Measurements from ENCODE around the gene KAZN.

KAZN gene

DNA sequence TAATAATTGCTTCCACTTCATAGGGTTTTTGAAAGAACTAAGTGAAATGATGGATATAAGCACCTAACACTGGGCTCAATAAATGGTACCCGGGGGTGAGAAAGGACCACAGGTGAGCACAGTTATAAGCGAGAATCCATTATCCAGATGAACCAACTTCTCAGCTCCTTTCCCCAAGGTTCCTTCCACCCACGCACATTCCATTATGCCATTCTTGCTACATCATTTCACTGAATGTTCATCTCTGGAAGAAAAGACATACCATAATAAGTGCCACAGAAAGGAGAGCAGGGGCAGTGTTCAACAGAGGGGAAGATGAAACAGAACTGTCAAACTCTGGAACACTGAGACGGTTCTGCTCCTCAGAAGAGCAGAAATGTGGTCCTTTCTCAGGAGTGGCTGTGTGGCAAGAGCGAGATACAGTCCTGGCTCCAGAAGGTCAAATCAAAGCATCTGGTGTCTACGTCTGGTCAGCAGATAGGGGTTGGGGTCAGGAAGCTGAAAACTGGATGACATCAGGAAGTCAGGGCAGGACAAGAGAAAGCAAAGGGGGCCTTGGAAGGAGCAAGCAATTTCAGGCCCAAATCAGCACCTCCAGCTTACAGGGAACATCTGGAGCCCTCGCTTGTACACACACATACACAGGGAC, 299.6 kb downstream of the KAZN start:
- in situ Hi-C loops (cut with MboI; ENCODE audit: low sequenced_read_pairs), result no loop called here

DNA sequence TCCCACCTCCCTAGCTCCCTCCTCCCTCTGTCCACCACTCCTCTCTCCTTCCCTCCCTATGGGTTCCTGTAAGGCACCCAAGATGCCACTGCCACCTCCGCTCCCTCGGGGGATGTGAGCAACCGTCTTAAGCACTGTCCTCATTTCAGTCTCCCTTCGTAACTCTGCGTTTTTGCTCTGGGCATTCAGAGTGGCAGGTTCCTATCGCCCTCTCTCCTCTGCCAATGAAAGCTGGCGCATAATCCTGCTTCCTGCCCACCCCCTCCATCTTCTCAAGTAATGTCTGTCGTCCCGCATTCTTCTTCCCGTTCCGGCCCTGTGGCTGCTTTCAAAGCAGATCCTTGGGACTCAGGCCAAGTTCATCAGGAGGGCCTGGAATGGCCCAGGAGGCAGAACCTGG, 301.2 kb downstream of the KAZN start:
- in situ Hi-C loops (cut with MboI; ENCODE audit: low sequenced_read_pairs), result no loop called here

DNA sequence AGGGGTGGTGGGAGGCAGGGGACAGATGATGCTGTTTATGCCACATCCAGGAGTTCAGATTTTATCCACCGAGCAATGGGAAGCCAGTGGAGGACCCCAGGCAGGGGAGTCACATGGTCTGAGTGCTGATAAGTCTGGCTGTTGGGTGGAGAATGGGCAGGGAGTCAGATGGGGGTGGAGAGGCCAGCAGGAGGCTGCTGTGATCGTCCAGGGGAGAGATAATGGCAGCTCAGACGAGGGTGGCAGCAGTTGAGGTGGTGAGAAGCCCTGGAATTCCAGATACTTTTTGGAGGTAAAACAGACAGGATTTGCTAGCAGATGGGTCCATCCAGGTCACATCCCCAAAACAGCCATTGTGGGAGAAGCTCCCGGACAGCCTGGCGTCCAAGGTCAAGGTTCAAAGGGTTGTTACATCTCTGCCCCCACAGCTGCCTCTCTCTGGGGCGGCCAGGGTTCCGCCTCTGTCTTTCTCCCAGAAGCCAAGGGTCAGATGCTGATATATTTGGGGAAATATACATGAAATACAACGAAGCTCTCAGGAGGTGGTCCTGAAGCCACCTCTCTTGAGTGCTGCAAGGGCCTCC, 303.0 kb downstream of the KAZN start:
- in situ Hi-C loops (cut with MboI; ENCODE audit: low sequenced_read_pairs), result no loop called here

DNA sequence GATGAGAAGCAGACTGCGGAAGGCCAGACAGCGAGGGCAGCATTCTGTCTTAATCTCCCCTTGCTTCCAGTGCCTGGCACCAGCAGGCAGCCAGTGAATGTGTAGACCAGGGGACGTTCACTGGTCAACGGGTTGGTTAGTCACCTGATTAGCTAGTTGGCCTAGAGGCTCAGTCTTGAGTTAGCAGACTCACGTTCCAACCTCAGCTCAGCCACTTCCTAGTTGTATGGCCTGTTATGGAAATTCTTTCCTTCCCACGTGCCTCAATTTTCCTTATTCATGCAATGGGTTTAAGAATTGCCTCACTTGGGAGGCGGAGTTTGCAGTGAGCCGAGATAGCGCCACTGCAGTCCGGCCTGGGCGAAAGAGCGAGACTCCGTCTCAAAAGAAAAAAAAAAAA, 305.4 kb downstream of the KAZN start:
- in situ Hi-C loops (cut with MboI; ENCODE audit: low sequenced_read_pairs), result no loop called here

DNA sequence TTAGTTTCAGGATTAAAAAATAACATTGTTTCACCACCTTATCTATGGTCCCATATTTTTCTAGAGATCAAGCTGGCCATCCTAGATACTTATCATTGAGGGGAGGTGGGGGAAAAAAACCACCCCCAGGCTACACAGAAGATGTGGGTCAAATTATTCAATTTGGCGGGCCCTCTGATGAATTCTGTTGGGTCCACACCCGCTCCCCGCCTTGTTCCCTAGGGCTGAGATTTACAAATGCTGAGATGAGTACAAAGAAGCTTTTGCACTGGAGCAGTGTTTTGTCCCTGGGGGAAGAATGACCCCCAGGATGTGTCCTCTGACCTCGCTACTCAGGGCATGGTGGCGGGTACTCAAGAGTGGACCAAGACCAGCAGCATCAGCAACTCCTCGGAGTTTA, 308.2 kb downstream of the KAZN start:
- in situ Hi-C loops (cut with MboI; ENCODE audit: low sequenced_read_pairs), result no loop called here

DNA sequence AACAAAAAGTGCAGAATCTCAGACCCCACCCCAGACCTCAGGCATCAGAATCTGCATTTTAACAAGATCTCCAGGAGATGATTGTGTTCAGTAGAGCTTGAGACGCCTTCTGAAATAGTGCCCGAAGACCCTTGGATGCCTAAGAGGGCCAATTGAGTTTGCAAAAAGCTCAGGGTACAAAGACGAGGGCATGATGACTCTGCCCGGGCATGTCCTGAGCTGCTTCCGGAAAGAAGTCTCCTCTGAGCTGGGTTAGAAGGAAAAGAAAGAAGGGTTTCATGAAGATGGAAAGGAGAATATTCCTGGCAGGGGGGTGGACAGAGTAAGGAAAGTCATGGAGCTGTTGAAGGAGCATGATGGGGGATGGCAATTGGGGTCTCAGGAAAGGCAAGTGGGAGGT, 308.9 kb downstream of the KAZN start:
- in situ Hi-C loops (cut with MboI; ENCODE audit: low sequenced_read_pairs), result no loop called here

DNA sequence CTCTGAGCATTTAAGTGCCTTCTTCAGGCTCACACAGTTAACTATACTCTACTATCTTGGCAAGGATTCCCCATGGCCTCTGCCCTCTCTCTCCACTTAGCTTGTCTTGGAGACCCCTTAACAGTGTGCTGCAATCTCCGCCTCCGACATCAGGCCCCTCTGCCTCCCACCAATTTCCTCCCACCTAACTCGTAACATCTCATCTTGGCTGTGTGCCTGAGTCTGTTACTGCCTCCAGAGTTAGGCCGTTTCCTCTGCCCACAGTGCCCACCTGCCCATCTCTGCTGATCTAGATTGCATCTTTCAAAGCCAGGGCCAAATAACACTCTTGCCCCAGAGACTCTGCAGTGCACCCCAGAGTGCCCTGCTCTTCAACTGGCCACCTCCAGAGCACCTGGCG, 310.8 kb downstream of the KAZN start:
- in situ Hi-C loops (cut with MboI; ENCODE audit: low sequenced_read_pairs), result no loop called here

DNA sequence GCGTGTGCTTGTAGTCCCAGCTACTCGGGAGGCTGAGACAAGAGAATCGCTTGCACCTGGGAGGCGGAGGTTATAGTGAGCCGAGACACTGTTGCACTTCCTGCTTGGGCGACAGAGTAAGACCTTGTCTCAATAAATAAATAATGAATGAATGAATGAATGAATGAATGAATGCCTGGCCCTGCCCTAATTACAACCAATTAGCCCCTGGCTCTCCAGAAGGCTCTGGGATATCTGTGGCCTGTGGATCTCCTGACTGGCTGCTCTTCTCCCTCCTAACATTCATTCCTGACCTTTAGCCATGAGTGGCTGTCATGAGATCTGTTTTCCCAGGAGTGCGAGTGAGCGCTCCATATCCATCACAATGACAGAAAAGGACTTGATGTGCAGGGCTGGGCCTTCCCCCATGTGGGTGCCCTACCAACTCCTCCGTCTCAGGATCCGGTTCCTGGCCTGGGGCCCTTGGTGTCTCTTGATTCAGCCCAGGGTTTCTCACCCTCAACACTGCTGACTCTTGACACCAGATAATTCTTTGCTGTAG, 311.5 kb downstream of the KAZN start:
- in situ Hi-C loops (cut with MboI; ENCODE audit: low sequenced_read_pairs), result no loop called here

DNA sequence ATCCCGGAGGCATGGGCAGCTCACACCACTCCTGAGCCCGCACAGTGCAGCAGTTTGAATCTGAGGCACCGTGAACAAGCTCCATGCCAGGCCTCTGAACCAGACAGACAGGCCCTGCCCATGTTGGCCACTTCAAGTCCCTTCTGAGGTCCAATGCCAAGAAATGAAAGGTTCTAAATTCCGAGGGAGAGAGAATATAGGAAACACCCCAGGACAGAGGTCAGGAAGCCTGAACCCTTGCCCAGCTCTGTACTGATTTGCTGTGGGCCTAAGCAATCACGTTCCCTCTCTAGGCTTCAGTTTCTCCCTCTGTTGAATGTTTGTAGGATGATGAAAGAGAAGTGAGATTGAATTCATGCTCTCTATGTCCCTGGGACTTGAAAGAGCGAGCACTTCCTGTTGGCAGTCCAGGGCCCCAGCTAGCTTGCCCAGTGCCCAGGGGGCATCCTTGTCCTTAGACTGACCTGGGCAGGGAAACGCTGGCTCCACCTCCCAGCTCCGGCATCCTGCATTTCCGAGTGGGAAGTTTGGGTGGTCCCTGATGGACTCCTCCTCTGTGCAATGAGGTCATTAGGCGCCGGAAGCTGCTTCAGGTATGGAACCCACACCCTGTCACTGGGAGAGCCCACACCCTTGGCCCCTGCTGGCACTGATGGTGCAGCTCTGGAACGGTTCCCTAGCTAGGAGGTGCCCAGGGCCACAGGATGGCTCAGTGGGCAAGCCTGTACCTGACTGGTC, 312.7 kb downstream of the KAZN start:
- in situ Hi-C loops (cut with MboI; ENCODE audit: low sequenced_read_pairs), result no loop called here

DNA sequence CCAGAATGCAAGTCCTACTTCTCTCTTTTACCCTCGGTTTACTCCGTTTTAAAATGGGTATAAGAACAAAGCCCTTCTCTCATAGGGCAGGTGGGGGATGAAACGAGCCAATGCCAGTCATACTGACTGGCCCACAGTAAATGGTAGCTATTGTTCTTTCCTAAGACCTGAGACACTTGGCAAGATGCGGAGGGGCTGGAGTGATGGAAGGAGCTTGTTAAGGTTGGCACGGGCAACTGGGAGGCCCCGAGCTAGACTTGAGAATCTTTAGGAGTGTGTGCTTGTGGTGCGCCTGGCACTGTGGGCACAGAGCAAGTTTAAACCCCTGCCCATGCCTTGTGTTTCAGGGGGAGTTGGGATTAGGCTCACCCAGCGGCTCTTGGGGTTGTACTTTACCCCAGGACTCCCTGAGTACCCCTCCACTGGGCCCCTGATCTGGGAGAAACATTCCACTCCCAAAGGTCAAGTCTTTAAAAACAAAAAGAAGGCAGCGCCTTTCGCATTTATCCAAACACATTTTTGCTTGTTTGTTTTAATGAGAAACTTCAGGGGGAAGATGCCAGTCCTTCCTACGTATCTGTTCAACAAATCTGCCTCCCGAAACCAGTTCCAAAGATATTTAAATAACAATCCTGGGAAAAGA, 314.5 kb downstream of the KAZN start:
- in situ Hi-C loops (cut with MboI; ENCODE audit: low sequenced_read_pairs), result no loop called here

DNA sequence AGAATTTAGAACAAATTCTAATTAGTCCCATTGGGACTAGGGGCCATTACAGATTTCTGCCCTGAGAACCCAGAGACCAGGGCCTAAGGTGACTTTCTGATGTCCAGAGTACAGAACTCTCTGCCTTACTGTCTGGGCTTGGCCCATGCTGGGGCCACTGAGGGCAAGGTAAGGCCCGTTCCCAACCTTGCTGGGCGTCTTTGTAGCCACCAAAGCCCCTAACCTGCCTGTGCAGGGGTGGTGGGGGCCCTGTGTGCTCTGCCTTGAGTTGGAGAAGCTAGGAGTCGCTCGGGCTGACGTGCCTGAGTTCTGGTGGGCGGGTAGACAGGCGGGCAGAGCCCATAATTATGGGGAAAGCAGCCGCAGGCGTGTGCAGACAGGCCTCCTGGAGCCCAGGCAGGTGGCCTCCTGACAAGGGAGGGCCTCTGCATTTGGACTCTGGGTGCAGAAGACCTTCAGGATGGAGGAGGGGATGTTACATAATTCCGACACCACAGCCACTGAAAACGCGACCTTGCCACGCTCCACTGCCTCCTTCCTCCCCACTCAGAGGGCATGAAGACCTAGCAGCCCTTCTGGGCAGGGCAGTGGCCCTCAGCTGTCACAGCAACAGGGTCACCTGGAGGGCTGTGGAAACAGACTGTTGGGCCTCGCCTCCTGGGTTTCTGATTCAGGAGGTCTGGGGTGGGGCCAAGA, 315.1 kb downstream of the KAZN start:
- in situ Hi-C loops (cut with MboI; ENCODE audit: low sequenced_read_pairs), result no loop called here

DNA sequence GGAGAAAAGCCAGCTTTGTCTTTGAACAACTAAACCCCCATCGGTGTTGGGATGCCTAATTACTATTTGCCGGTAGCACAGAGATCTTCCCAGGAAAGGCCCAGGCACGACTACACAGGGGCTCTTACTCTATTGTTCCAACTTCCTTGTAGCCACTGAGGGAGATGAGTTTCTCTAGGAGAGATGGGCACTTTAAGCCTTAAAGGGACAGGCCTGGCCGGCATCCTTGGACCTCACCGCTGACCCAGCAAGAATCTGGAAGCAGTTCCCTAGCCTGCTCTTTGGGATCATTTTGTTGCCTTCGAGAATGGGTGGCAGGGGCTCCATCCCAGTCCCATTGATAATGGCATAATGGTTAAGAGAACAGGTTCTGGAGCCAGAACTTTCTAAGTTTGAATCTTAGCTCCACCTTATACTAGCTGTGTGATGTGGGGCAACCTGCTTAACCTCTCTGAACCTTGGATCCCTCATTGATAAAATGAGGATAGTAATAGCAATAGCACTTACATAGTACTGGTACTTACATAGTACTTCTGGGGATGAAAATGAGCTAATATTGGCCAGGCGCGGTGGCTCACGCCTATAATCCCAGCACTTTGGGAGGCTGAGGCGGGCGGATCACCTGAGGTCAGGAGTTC, 316.0 kb downstream of the KAZN start:
- in situ Hi-C loops (cut with MboI; ENCODE audit: low sequenced_read_pairs), result no loop called here

DNA sequence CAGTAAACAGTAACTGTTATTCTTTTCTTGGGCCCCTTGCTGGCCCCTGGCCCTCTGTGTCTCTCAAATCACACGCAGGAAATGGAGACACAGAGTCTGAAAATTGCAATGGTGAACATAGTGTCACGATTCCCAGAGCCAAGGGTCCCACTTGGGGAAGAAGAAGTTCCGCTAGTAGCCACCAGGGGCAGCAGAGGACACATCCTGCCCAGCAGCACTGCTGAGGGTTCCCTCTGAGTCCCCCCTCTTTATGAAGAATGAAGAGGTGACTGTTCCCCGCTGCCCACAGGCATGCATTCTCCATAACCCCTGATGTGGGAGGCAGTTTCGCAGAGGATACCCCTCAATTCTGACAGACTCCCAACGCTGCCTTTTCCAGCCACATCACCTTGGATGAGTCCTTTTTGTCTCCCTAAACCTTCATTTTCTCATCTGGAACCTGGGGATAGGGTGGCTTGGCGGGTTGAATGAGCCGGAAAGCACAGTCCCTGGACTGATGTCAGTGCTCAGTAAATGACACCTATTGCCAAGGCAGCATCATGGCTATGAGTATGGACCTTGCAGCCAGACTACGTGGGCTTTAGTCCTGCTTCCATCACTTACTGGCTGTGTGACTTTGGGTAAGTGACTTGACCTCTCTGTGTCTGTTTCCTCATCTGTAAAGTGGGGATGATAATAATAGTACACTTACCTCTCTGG, 317.0 kb downstream of the KAZN start:
- in situ Hi-C loops (cut with MboI; ENCODE audit: low sequenced_read_pairs), result no loop called here

DNA sequence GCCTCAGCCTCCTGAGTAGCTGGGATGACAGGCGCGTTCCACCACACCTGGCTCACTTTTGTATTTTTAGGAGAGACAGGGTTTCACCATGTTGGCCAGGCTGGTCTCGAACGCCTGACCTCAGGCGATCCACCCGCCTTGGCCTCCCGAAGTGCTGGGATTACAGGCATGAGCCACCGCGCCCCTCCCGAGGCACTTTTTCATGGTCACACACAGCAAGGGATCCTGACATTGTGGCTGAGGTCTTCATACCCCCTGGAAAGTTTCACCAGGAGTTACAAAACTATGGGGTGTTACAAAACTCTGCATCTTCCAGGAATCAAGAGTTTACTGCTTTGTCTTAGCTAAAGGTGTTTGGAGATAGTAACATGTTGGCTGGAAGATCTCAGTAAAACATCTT, 320.8 kb downstream of the KAZN start:
- in situ Hi-C loops (cut with MboI; ENCODE audit: low sequenced_read_pairs), result no loop called here

DNA sequence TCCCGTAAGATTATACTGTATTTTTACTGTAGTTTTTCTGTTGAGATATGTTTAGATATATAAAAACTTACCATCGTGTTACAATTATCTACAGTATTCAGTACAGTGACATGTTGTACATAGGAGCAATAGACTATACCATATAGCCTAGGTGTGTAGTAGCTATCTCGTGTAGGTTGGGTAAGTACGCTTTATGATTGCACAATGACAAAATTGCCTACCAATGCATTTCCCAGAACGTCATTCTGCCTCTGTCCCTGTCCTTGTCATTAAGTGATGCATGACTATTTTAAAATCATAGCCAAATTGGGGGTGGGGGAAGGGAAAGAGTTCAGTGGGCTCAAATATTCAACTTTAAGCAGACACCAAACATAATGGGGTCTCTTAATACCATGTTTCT, 321.3 kb downstream of the KAZN start:
- in situ Hi-C loops (cut with MboI; ENCODE audit: low sequenced_read_pairs), result no loop called here

DNA sequence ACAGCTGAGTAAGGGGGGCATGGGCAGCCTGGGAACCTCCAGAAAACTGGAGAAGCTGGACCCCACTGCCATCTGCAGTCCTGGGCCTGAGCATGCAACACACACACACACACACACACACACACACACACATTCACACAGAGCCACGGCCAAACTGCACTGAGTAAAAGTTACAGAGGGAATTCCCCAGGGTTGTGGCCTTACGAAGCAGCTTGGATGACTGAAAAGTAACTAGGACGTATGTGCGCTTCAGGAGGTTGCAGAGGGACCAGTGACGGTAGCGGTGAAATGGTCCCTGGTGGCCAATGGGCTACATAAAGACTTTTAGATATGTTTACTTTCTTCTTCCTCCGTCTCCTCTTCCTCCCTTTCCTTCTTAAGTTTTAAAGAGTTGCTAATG, 322.6 kb downstream of the KAZN start:
- in situ Hi-C loops (cut with MboI; ENCODE audit: low sequenced_read_pairs), result no loop called here

DNA sequence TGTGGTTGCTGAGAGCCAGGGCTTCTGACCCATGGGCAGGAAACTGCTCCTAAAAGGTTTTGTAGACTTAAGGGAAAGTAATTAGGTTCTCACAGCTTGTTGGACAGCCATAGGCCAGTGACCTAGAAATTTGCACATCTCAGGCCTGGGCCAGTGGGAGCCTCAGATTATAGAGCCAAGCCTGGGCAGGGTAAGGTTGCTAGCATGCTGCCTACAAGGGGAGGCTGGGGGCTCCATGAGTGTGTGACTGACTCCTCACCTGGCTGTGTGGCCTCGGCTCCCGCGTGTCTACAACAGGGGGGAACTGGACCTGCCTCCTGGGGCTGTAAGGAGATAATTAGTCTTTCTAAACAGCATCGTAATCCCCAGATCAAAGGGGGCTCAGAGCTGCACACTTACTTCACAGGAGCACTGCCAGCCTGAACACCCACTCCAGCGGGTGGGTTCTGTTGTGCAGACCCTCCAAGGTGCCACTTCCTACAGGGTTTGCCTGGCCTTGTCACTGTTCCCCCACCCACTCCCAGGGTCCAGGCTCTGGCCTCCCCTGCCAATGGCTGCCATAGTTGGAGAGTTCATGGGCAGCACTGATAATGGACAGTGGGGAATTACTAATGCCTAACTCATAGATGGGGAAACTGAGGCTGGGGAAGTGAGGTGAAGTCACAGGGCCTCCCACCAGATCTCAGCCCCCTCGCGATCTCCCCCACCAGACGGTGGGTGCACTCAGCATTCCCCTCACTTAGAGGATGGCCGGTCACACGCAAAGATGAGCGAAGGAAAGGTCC, 324.6 kb downstream of the KAZN start:
- in situ Hi-C loops (cut with MboI; ENCODE audit: low sequenced_read_pairs), result no loop called here

DNA sequence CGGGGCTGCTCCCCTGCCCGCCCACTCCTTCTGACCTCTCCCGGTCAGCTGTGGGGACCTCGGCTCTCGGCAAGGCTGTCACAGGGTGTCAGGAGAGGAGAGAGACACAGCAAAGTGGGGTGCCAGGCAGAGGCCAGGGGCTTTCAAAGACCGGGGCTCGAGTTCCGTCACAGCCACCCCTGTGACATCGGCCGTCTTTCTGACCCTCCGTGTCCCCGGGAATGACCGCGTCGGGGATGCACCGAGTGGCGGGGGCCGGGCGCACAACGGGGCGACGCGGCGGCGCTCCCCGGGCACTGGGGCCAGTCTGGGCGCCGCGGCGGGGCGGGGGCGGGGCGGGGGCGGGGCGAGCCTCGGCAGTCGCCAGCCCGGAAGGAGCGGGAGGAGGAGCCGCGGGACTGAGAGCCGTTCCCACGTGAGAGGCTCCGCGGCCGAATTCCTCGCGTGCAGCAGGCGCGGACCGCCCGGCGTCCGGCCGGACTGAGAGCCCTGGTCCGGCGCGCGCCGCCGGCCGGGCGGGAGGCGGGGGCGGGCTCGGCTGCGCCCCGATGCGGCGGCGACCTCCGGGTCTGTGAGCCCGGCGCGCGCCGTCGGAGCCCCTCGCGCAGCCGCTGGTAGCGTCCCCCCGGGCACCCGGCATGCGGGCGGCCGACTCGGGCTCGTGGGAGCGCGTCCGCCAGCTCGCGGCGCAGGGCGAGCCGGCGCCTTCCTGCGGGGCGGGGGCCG, 325.4 kb downstream of the KAZN start:
- in situ Hi-C loops (cut with MboI; ENCODE audit: low sequenced_read_pairs), result no loop called here
